ENCODE results near the gene JDP2. TPM values are rescaled to one million over a fixed set of nuclear protein-coding genes. Genes with fewer than 3 reads are reported as not detected.

JDP2 gene
- total RNA-seq, 1 experiment from 2014 or later = 22.8 TPM

- Histone ChIP-seq H3K79me2 (ENCODE audit: insufficient read depth, low read length) (peaks cover 1% of the 10 kb centered on the region; the same call in 1 of the 2 replicates), H4K91ac (ENCODE audit: insufficient read length, low read depth, low read length) (no peak overlapping the region), H2BK120ac (ENCODE audit: low read depth, low read length, poor library complexity, severe bottlenecking) (no peak overlapping the region), H2BK15ac (ENCODE audit: low read depth, low read length) (no peak overlapping the region), H3K79me1 (ENCODE audit: insufficient read depth, low read depth, low read length, poor library complexity, severe bottlenecking) (no peaks in the 10 kb centered on the region), H2AFZ (ENCODE audit: low read length) (no peak overlapping the region), H3K56ac (ENCODE audit: insufficient read length, low read depth, low read length) (no peak overlapping the region), H3K9ac (ENCODE audit: extremely low read depth, insufficient read length, low read length) (no peak overlapping the region), H3K14ac (ENCODE audit: insufficient read depth, low read length) (no peak overlapping the region), H3K9me3 (ENCODE audit: control insufficient read depth, low read depth, low read length) (no peaks in the 10 kb centered on the region), H3K4me1 (ENCODE audit: insufficient read depth, low read length) (peaks cover 8% of the 10 kb centered on the region; the same call in 1 of the 2 replicates), H3K27me3 (ENCODE audit: insufficient read depth, low read length) (no peaks in the 10 kb centered on the region), H4K8ac (replicated peaks; ENCODE audit: insufficient read length, low read depth, low read length) (no peak overlapping the region), H4K20me1 (ENCODE audit: control insufficient read depth, insufficient read depth, insufficient read length) (peaks cover 3% of the 10 kb centered on the region), H3K4me2 (ENCODE audit: insufficient read depth, insufficient read length, low read length) (no peak overlapping the region), H3K18ac (ENCODE audit: insufficient read length, low read depth, low read length) (no peak overlapping the region), H3K23ac (ENCODE audit: insufficient read length, low read depth, low read length) (no peak overlapping the region), H4K5ac (ENCODE audit: insufficient read length, low read depth, low read length) (no peak overlapping the region), H2BK5ac (ENCODE audit: insufficient read length, low read length) (no peak overlapping the region), H3T11ph (ENCODE audit: low read length) (no peak overlapping the region), H2AK5ac (ENCODE audit: insufficient read length, low read length) (no peak overlapping the region), H3K4ac (ENCODE audit: low read depth, low read length) (no peak overlapping the region), H3K23me2 (ENCODE audit: insufficient read length, low read depth, low read length, poor library complexity, severe bottlenecking) (peaks cover 4% of the 10 kb centered on the region), H3K27ac (ENCODE audit: insufficient read length, low read depth, low read length) (no peak overlapping the region), H2BK12ac (ENCODE audit: insufficient read length, low read depth, low read length) (no peak overlapping the region), H2BK20ac (ENCODE audit: low read depth, low read length, poor library complexity, severe bottlenecking) (no peak overlapping the region)
- H3K27ac Mint-ChIP-seq = no peak overlapping the region
- H3K9me3 Mint-ChIP-seq = no peaks in the 10 kb centered on the region
- no peak for DNase-seq
- H3K36me3 Mint-ChIP-seq (ENCODE audit: insufficient read depth in 1 of 3, low read depth in 3 of 3) = peaks cover 16 to 43% (median 31%) of the 10 kb centered on the region in 3 experiments; a peak in 6 of 7 replicates
- H3K4me3 Mint-ChIP-seq = no peak overlapping the region
- no peak for TF ChIP-seq CTCF (conservative IDR thresholded peaks at IDR 0.05)
- no CpG with 5 or more reads among the region's 6 CpGs for WGBS (ENCODE audit: extremely low coverage, insufficient read length, low lambda C conversion rate)
- peaks cover 9% of the 10 kb centered on the region; the same call in 1 of the 2 replicates for H3K27me3 Mint-ChIP-seq (ENCODE audit: low read depth)
- peaks cover 36 to 44% of the 10 kb centered on the region in 2 experiments for H3K4me1 Mint-ChIP-seq
These were observed 5.8 kb downstream of the JDP2 start for GRCh38 chr14:75433631-75434071.
